Measurements from ENCODE around the gene SLC16A5. TPM values are rescaled to one million over a fixed set of nuclear protein-coding genes. Genes with fewer than 3 reads are reported as not detected.
A peak's percentile ranks its signal among the peaks of the same experiment; 100 is the strongest.
"Not testable (repeated sequence)": the region's sequence is repeated elsewhere in the genome, so short reads cannot be mapped to it uniquely, and the experiment has no call there.

SLC16A5 gene, protein sequence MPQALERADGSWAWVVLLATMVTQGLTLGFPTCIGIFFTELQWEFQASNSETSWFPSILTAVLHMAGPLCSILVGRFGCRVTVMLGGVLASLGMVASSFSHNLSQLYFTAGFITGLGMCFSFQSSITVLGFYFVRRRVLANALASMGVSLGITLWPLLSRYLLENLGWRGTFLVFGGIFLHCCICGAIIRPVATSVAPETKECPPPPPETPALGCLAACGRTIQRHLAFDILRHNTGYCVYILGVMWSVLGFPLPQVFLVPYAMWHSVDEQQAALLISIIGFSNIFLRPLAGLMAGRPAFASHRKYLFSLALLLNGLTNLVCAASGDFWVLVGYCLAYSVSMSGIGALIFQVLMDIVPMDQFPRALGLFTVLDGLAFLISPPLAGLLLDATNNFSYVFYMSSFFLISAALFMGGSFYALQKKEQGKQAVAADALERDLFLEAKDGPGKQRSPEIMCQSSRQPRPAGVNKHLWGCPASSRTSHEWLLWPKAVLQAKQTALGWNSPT
- 10 to 100 TPM in 1 of 4 donors, 1 to 10 TPM in 3; 5.6 to 10.7 (median 8.1) TPM for total RNA-seq
- 1 to 10 TPM; 1.2 to 4.5 (median 3.8) TPM for polyA plus RNA-seq
- long read RNA-seq, donor 1, partial matches to known transcripts, result 1 of 1 reads
- long read RNA-seq, donor 1, other reads (novel, unspliced or antisense), result 0 of 1 reads
- long read RNA-seq, donor 2, transcript SLC16A5-201 (7 exons, 1,934 nt), result major isoform, 5 of 12 reads
- long read RNA-seq, donor 2, partial matches to known transcripts, result 2 of 12 reads
- long read RNA-seq, donor 2, other reads (novel, unspliced or antisense), result 5 of 12 reads

DNA sequence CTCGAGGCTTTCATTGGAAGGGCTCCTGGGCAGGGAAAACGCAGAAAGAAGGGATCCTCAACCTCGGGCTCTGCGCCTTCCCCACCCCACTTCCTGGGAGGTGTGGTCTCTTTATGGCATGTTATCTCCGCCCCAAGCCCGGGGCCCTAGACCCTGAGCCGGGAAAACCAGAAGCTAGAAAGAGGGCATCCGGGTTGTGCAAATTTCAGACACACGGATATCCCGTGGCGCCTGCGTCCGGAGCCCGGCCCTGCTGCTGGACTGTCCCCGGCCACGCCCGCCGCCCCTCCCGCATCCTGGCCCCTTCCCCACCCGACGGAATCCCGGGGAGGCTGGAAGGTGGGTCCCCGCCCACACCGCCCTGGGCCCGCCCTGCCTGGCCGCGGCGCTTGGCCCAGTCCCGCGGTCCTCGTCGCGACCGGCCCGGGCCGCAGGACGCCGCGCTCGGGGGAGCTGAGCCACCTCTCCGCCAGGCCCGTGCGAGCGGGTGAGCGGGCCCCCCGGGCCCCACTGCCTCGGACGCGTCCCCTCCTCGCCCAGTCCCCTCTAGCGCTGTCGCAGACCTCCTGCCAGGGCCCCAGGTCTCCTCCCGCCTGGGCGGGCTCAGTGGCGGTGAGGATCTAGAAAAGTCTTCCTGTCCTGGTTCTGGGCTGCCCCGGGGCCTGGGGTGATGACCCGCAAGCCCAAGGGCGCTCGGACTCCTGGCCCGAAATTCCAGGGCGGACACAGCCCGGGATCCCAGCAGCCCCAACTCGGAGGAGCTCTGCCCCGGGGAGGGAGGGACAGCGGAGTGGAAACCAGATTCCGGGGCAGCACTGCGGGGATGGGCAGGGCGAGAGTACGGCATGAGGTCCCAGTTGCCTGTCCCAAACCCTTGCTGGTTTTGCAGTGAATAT, at the start of gene SLC16A5:
Gene SLC16A5, plus strand, starts transcription at position 397 of the 896 bp plus-strand sequence. CDS start 5,683 bp downstream, outside the sequence.
- H3K36me3 ChIP-seq (ENCODE audit: insufficient read depth in 1 of 2, low read depth in 1 of 2), result no peaks in the 10 kb centered on the region
- peaks cover 20% of the 10 kb centered on the region for H3K4me1 ChIP-seq
- H3K9me3 ChIP-seq, result no peaks in the 10 kb centered on the region
- 4 to 7% (median 5%) methylated on average over 56 to 69 of the region's 69 CpGs for WGBS, 3 donors
- H3K4me3 ChIP-seq, result peak within 1 kb of the TSS; percentile 86
- TF ChIP-seq, protein P1, sequence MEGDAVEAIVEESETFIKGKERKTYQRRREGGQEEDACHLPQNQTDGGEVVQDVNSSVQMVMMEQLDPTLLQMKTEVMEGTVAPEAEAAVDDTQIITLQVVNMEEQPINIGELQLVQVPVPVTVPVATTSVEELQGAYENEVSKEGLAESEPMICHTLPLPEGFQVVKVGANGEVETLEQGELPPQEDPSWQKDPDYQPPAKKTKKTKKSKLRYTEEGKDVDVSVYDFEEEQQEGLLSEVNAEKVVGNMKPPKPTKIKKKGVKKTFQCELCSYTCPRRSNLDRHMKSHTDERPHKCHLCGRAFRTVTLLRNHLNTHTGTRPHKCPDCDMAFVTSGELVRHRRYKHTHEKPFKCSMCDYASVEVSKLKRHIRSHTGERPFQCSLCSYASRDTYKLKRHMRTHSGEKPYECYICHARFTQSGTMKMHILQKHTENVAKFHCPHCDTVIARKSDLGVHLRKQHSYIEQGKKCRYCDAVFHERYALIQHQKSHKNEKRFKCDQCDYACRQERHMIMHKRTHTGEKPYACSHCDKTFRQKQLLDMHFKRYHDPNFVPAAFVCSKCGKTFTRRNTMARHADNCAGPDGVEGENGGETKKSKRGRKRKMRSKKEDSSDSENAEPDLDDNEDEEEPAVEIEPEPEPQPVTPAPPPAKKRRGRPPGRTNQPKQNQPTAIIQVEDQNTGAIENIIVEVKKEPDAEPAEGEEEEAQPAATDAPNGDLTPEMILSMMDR (IDR thresholded peaks at IDR 0.05), result no peak
- peak within 1 kb of the TSS; percentile 86 for H3K27ac ChIP-seq
- intact Hi-C loops (cut with DNase I), result no loop called here
- ATAC-seq (peak; percentile 82 to 88 (median 84)), DNase-seq (peak; percentile 92 to 94)
- H3K27me3 ChIP-seq (ENCODE audit: insufficient read depth in 3 of 3, low read length in 2 of 3), result no peaks in the 10 kb centered on the region

DNA sequence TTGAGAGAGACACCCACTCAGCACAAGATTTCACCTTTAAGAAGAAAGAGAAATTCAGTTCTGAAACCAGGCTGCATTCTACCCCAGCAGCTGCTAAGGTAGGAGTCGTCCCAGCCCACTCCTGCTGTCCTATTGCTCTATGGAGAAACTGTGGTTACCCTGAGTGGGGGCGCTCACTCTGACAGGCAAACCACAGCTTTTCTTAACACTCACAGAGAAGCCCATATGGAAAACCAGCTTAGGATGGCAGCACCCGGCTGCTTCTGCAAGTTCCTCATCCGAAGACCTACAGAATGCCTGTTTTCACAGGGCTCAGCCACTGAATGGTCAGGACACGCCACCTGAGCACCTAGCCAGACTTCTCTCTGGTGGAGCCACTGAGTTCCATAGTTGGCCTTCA, 48.5 kb upstream of the SLC16A5 start:
- WGBS, 3 donors, result 89 to 95% (median 94%) methylated on average over 5 of the region's 5 CpGs
- H3K9me3 ChIP-seq, result no peaks in the 10 kb centered on the region
- intact Hi-C loops (cut with DNase I), result no loop called here
- DNase-seq (no peak), ATAC-seq (no peak)
- H3K27me3 ChIP-seq (ENCODE audit: insufficient read depth in 3 of 3, low read length in 2 of 3), result no peaks in the 10 kb centered on the region
- peaks cover 16% of the 10 kb centered on the region for H3K4me1 ChIP-seq
- peaks cover 8 to 56% of the 10 kb centered on the region in 2 donors for H3K36me3 ChIP-seq (ENCODE audit: insufficient read depth in 1 of 2, low read depth in 1 of 2)
- H3K27ac ChIP-seq, result no peak overlapping the region
- H3K4me3 ChIP-seq, result no peak overlapping the region
- TF ChIP-seq, protein P1 (IDR thresholded peaks at IDR 0.05), result no peak

DNA sequence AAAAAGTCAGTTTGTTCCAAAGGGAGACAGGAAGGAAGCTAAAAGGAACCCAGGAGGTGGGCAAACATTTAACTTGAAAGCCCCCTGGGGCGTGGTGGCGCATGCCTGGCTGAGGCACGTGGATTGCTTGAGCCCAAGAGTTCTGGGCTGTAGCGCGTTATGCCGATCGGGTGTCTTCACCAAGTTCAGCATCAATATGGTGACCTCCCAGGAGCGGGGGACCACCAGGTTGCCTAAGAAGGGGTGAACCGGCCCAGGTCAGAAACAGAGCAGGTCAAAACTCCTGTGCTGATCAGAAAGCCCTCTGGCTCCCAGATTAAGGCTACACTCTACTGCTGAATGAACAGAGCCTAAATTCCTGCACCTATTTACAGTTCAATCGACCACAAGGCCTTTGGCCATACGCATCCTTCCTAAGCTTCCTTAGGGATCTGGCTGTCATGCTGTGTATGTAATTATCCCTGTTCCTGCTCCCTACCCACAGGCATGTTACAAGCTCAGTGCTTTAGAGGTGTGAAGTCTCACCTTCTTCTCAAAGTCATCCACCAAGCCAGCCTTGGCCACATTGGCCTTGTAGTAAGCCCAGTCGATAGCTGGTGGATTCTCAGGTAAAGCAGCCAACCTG, 46.0 kb upstream of the SLC16A5 start:
- H3K4me3 ChIP-seq, result no peak overlapping the region
- no peaks in the 10 kb centered on the region for H3K9me3 ChIP-seq
- 76 to 85% (median 82%) methylated on average over 12 of the region's 12 CpGs for WGBS, 3 donors
- DNase-seq (no peak), ATAC-seq (no peak)
- H3K27ac ChIP-seq, result no peak overlapping the region
- peaks cover 8 to 52% of the 10 kb centered on the region in 2 donors for H3K36me3 ChIP-seq (ENCODE audit: insufficient read depth in 1 of 2, low read depth in 1 of 2)
- H3K4me1 ChIP-seq, result peaks cover 8% of the 10 kb centered on the region
- intact Hi-C loops (cut with DNase I), result no loop called here
- TF ChIP-seq, protein P1 (IDR thresholded peaks at IDR 0.05), result no peak
- H3K27me3 ChIP-seq (ENCODE audit: insufficient read depth in 3 of 3, low read length in 2 of 3), result no peaks in the 10 kb centered on the region

DNA sequence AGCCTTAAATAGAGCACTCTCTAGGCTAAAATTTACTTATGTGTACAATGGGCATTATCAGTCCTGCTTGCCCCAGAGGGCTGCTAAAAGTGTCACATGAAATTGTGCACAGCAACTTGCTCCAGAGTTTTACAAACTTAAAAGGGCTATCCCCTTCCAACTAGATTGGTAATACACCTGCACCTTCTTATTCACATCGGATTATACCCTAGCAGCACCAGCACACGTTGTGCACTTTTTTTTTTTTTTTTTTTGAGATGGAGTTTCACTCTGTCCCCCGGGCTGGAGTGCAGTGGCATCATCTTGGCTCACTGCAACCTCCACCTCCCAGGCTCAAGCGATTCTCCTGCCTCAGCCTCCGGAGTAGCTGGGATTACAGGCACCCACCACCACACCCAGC, 44.0 kb upstream of the SLC16A5 start:
- H3K27ac ChIP-seq; DNase-seq; H3K27me3 ChIP-seq (ENCODE audit: insufficient read depth in 3 of 3, low read length in 2 of 3); ATAC-seq; H3K9me3 ChIP-seq; intact Hi-C loops (cut with DNase I); H3K4me3 ChIP-seq: not testable (repeated sequence)
- WGBS, 3 donors, result 51 to 55% (median 54%) methylated on average over 5 of the region's 5 CpGs
- H3K4me1 ChIP-seq, result peaks cover 15% of the 10 kb centered on the region
- peaks cover 8 to 37% of the 10 kb centered on the region in 2 donors for H3K36me3 ChIP-seq (ENCODE audit: insufficient read depth in 1 of 2, low read depth in 1 of 2)
